MV-4-11 (cell line): ENCODE measurements around the gene RAB20.
"Not testable (repeated sequence)": the region's sequence is repeated elsewhere in the genome, so short reads cannot be mapped to it uniquely, and the experiment has no call there.

ENCODE experiments used
- DNase-seq: peaks from one replicate; lab custom pipeline; 2025; lab: John Stamatoyannopoulos, UW

Gene RAB20

GRCh38 chr13:110561344-110562035 lies at the start of gene RAB20:
Gene RAB20, minus strand, starts transcription at chr13:110561722. Its CDS starts 203 bp downstream, at chr13:110561519.
- peak; percentile 78 for DNase-seq

- peak; percentile 67 for DNase-seq
Observed at GRCh38 chr13:110610955-110611595, 49.6 kb upstream of the RAB20 start.

- no peak for DNase-seq
Observed at GRCh38 chr13:110607675-110608224, 46.2 kb upstream of the RAB20 start.

- DNase-seq, result not testable (repeated sequence)
Observed at GRCh38 chr13:110606281-110606680, 44.8 kb upstream of the RAB20 start.

- no peak for DNase-seq
Observed at GRCh38 chr13:110605132-110605531, 43.6 kb upstream of the RAB20 start.

GRCh38 chr13:110600980-110601379 lies 39.5 kb upstream of the RAB20 start:
- DNase-seq, result no peak

- DNase-seq, result peak; percentile 57
Observed at GRCh38 chr13:110600261-110600819, 38.8 kb upstream of the RAB20 start.

GRCh38 chr13:110597041-110597689 lies 35.6 kb upstream of the RAB20 start:
- DNase-seq, result no peak

- DNase-seq, result peak; percentile 66
Observed at GRCh38 chr13:110593430-110594130, 32.1 kb upstream of the RAB20 start.

- DNase-seq, result no peak
Observed at GRCh38 chr13:110592665-110593064, 31.1 kb upstream of the RAB20 start.

- no peak for DNase-seq
Observed at GRCh38 chr13:110590577-110590976, 29.1 kb upstream of the RAB20 start.

GRCh38 chr13:110589793-110590390 lies 28.4 kb upstream of the RAB20 start:
- DNase-seq, result no peak

GRCh38 chr13:110583178-110583865 lies 21.8 kb upstream of the RAB20 start:
- no peak for DNase-seq

GRCh38 chr13:110582421-110582954 lies 21.0 kb upstream of the RAB20 start:
- no peak for DNase-seq

GRCh38 chr13:110581506-110582185 lies 20.1 kb upstream of the RAB20 start:
- no peak for DNase-seq

- DNase-seq, result peak; percentile 57
Observed at GRCh38 chr13:110580800-110581199, 19.3 kb upstream of the RAB20 start.

- peak; percentile 57 for DNase-seq
Observed at GRCh38 chr13:110578363-110578762, 16.8 kb upstream of the RAB20 start.

GRCh38 chr13:110576736-110577476 lies 15.4 kb upstream of the RAB20 start:
- no peak for DNase-seq

GRCh38 chr13:110576070-110576394 lies 14.5 kb upstream of the RAB20 start:
- DNase-seq, result no peak
